Brain microvascular endothelial cell (primary cell): ENCODE measurements around the gene MOB3A.

Experiments
- DNase-seq: peaks from one replicate; pipeline ENCODE4 v3.0.0-alpha.2; 2020
- H3K27ac ChIP-seq: fragments of 250-450 bp; sonication (Bioruptor Pico); 2 replicates; pipeline ENCODE4 v1.5.1; 2020; ENCODE audit warnings: mild to moderate bottlenecking, moderate library complexity
- H3K27me3 ChIP-seq: fragments of 250-450 bp; sonication (Bioruptor Pico); replicated peaks from 2 replicates; pipeline ENCODE4 v1.5.1; 2020; ENCODE audit warnings: mild to moderate bottlenecking
- H3K36me3 ChIP-seq: fragments of 250-450 bp; sonication (Bioruptor Pico); replicated peaks from 2 replicates; pipeline ENCODE4 v1.5.1; 2020; ENCODE audit warnings: mild to moderate bottlenecking
- H3K4me3 ChIP-seq: 2 replicates; pipeline ENCODE4 v1.5.1; 2011; ENCODE audit warnings: low read depth, mild to moderate bottlenecking, control low read depth, low read length, moderate library complexity
- CTCF ChIP-seq: IDR thresholded peaks from 2 replicates; pipeline ENCODE4 v1.5.1; 2011; ENCODE audit warnings: low read depth, mild to moderate bottlenecking, moderate library complexity, low read length, control low read depth, inconsistent platforms; ENCODE audit errors: missing control alignments
- in situ Hi-C: cut with HindIII; loops from 2 replicates; pipeline ENCODE4 v1.10.0; 2017; ENCODE audit warnings: low sequenced_read_pairs, low pct_ligation_motif_present

MOB3A gene

GRCh38 chr19:2127758-2128157 lies 31.6 kb upstream of the MOB3A start:
- in situ Hi-C loops = no loop called here
- Histone ChIP-seq H3K4me3 (no peak overlapping the region), H3K36me3 (peaks cover 76% of the 10 kb centered on the region), H3K27ac (no peak overlapping the region), H3K27me3 (no peaks in the 10 kb centered on the region)
- no peak for TF ChIP-seq CTCF
- no peak for DNase-seq

GRCh38 chr19:2126879-2127518 lies 30.9 kb upstream of the MOB3A start:
- in situ Hi-C loops = no loop called here
- no peak for DNase-seq
- no peak overlapping the region for H3K4me3 ChIP-seq
- H3K27me3 ChIP-seq = no peaks in the 10 kb centered on the region
- H3K27ac ChIP-seq = no peak overlapping the region
- TF ChIP-seq CTCF = no peak
- peaks cover 74% of the 10 kb centered on the region for H3K36me3 ChIP-seq

- Histone ChIP-seq H3K27me3 (no peaks in the 10 kb centered on the region), H3K36me3 (peaks cover 85% of the 10 kb centered on the region), H3K4me3 (no peak overlapping the region), H3K27ac (no peak overlapping the region)
- in situ Hi-C loops = no loop called here
- TF ChIP-seq CTCF = no peak
- DNase-seq = no peak
These were observed 27.7 kb upstream of the MOB3A start for GRCh38 chr19:2123682-2124387.

- H3K36me3 ChIP-seq = peaks cover 92% of the 10 kb centered on the region
- in situ Hi-C loops = no loop called here
- TF ChIP-seq CTCF = no peak
- no peak overlapping the region for H3K4me3 ChIP-seq
- H3K27ac ChIP-seq = no peak overlapping the region
- no peaks in the 10 kb centered on the region for H3K27me3 ChIP-seq
- DNase-seq = no peak
These were observed 26.9 kb upstream of the MOB3A start for GRCh38 chr19:2122982-2123381.

GRCh38 chr19:2122251-2122650 lies 26.1 kb upstream of the MOB3A start:
- no peak for TF ChIP-seq CTCF
- H3K4me3 ChIP-seq = no peak overlapping the region
- no peak for DNase-seq
- in situ Hi-C loops = no loop called here
- peaks cover 92% of the 10 kb centered on the region for H3K36me3 ChIP-seq
- no peak overlapping the region for H3K27ac ChIP-seq
- no peaks in the 10 kb centered on the region for H3K27me3 ChIP-seq
